Parathyroid adenoma (tissue), 2 donors: ENCODE data around the gene GPR21.

ENCODE experiments used
- H2AFZ ChIP-seq: fragments of 300-600 bp; sonication (generic); one replicate; pipeline ENCODE4 v1.7.0; 2017; ENCODE audit warnings: antibody characterized with exemption, mild to moderate bottlenecking
- H3K27ac ChIP-seq: fragments of 300-600 bp; sonication (generic); one replicate; pipeline ENCODE4 v1.7.0; 2017
- H3K27me3 ChIP-seq: fragments of 300-600 bp; sonication (generic); one replicate; pipeline ENCODE4 v1.7.0; 2017; ENCODE audit warnings: low read length; ENCODE audit not compliant: control insufficient read depth, insufficient read depth
- H3K36me3 ChIP-seq: fragments of 300-600 bp; sonication (generic); one replicate; pipeline ENCODE4 v1.7.0; 2017; ENCODE audit warnings: low read length; ENCODE audit not compliant: control insufficient read depth, insufficient read depth
- H3K4me1 ChIP-seq: fragments of 300-600 bp; sonication (generic); one replicate; pipeline ENCODE4 v1.7.0; 2017; ENCODE audit warnings: control low read depth
- H3K4me2 ChIP-seq: fragments of 300-600 bp; sonication (generic); one replicate; pipeline ENCODE4 v1.7.0; 2017; ENCODE audit warnings: low read length
- H3K4me3 ChIP-seq: fragments of 300-600 bp; sonication (generic); one replicate; pipeline ENCODE4 v1.7.0; 2017; ENCODE audit warnings: low read depth, low read length
- H3K79me2 ChIP-seq: fragments of 300-600 bp; sonication (generic); one replicate; pipeline ENCODE4 v1.7.0; 2017; ENCODE audit warnings: control low read depth
- H3K9ac ChIP-seq: fragments of 300-600 bp; sonication (generic); one replicate; pipeline ENCODE4 v1.7.0; 2017; ENCODE audit warnings: mild to moderate bottlenecking
- H3K9me3 ChIP-seq: fragments of 300-600 bp; sonication (generic); one replicate; pipeline ENCODE4 v1.7.0; 2017; ENCODE audit warnings: low read length; ENCODE audit not compliant: control insufficient read depth
- TF ChIP-seq, protein P1 (sequence below): fragments of 300-600 bp; sonication (generic); IDR thresholded peaks from one replicate; pipeline ENCODE4 v1.7.0; 2017; ENCODE audit warnings: antibody characterized with exemption, mild to moderate bottlenecking
- donor health status: primary hyperparathyroidism.

GPR21 gene

DNA sequence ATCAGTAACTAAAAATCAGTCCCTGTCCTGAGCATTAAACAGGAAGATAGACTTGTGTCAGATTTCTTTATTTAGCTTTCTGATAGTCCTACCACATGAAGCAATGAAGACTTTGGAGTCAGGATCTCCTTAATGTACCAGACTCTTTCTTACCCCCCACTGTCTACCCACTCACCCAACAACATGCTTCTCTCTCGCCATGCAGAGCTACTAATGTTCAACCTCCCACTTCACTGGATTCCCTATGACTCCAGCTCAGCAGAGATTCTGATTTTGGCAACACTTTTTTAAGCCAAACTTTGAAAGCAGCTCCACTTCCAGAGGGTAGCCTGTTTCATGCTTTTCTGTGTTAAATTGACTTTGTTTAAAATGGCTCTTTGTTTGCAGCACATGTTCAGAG, 50.8 kb downstream of the GPR21 start:
- TF ChIP-seq, protein P1, sequence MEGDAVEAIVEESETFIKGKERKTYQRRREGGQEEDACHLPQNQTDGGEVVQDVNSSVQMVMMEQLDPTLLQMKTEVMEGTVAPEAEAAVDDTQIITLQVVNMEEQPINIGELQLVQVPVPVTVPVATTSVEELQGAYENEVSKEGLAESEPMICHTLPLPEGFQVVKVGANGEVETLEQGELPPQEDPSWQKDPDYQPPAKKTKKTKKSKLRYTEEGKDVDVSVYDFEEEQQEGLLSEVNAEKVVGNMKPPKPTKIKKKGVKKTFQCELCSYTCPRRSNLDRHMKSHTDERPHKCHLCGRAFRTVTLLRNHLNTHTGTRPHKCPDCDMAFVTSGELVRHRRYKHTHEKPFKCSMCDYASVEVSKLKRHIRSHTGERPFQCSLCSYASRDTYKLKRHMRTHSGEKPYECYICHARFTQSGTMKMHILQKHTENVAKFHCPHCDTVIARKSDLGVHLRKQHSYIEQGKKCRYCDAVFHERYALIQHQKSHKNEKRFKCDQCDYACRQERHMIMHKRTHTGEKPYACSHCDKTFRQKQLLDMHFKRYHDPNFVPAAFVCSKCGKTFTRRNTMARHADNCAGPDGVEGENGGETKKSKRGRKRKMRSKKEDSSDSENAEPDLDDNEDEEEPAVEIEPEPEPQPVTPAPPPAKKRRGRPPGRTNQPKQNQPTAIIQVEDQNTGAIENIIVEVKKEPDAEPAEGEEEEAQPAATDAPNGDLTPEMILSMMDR, result no peak
- H3K9ac ChIP-seq, result no peak overlapping the region
- H3K27me3 ChIP-seq, result no peaks in the 10 kb centered on the region
- H3K79me2 ChIP-seq, result no peaks in the 10 kb centered on the region
- no peak overlapping the region for H3K4me3 ChIP-seq
- no peak overlapping the region for H3K27ac ChIP-seq
- H3K36me3 ChIP-seq, result no peaks in the 10 kb centered on the region
- no peaks in the 10 kb centered on the region for H3K9me3 ChIP-seq
- H3K4me2 ChIP-seq, result no peak overlapping the region
- no peak overlapping the region for H2AFZ ChIP-seq
- no peaks in the 10 kb centered on the region for H3K4me1 ChIP-seq
